ENCODE data around the gene UPF2.

DNA sequence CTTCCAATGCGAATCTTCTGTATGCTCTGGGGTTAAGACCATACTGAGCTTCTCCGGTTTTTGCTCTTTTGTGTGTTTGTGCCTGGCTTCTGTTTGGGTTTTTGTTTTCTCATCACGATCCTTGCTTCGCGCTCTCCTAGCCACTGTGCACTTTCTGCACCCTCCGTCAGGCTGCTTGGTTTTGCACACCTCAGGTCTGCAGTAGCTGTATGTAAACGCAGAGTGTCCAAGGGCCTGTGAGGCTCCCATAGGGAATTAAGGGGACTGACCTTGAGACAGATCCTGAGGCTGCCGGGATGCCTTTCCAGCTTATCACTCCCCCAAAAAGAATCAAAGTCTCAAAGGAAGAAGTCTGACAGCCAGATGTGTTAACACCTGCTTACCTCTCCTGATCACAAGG lies 124.2 kb downstream of the UPF2 start:
- TF ChIP-seq, protein P1, sequence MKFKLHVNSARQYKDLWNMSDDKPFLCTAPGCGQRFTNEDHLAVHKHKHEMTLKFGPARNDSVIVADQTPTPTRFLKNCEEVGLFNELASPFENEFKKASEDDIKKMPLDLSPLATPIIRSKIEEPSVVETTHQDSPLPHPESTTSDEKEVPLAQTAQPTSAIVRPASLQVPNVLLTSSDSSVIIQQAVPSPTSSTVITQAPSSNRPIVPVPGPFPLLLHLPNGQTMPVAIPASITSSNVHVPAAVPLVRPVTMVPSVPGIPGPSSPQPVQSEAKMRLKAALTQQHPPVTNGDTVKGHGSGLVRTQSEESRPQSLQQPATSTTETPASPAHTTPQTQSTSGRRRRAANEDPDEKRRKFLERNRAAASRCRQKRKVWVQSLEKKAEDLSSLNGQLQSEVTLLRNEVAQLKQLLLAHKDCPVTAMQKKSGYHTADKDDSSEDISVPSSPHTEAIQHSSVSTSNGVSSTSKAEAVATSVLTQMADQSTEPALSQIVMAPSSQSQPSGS (IDR thresholded peaks at IDR 0.05; ENCODE audit: low read length) = no peak; the same call in 1 of the 2 replicates
- TF ChIP-seq, protein P2, sequence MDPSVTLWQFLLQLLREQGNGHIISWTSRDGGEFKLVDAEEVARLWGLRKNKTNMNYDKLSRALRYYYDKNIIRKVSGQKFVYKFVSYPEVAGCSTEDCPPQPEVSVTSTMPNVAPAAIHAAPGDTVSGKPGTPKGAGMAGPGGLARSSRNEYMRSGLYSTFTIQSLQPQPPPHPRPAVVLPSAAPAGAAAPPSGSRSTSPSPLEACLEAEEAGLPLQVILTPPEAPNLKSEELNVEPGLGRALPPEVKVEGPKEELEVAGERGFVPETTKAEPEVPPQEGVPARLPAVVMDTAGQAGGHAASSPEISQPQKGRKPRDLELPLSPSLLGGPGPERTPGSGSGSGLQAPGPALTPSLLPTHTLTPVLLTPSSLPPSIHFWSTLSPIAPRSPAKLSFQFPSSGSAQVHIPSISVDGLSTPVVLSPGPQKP (IDR thresholded peaks at IDR 0.05; ENCODE audit: low read depth, low read length) = no peak
- TF ChIP-seq, protein P3, sequence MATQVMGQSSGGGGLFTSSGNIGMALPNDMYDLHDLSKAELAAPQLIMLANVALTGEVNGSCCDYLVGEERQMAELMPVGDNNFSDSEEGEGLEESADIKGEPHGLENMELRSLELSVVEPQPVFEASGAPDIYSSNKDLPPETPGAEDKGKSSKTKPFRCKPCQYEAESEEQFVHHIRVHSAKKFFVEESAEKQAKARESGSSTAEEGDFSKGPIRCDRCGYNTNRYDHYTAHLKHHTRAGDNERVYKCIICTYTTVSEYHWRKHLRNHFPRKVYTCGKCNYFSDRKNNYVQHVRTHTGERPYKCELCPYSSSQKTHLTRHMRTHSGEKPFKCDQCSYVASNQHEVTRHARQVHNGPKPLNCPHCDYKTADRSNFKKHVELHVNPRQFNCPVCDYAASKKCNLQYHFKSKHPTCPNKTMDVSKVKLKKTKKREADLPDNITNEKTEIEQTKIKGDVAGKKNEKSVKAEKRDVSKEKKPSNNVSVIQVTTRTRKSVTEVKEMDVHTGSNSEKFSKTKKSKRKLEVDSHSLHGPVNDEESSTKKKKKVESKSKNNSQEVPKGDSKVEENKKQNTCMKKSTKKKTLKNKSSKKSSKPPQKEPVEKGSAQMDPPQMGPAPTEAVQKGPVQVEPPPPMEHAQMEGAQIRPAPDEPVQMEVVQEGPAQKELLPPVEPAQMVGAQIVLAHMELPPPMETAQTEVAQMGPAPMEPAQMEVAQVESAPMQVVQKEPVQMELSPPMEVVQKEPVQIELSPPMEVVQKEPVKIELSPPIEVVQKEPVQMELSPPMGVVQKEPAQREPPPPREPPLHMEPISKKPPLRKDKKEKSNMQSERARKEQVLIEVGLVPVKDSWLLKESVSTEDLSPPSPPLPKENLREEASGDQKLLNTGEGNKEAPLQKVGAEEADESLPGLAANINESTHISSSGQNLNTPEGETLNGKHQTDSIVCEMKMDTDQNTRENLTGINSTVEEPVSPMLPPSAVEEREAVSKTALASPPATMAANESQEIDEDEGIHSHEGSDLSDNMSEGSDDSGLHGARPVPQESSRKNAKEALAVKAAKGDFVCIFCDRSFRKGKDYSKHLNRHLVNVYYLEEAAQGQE (IDR thresholded peaks at IDR 0.05; ENCODE audit: low read depth, low read length) = no peak
- TF ChIP-seq SREBF1 (IDR thresholded peaks at IDR 0.05; ENCODE audit: low read length) (no peak), HCFC1 (IDR thresholded peaks at IDR 0.05; ENCODE audit: low read length) (no peak), RAD21 (IDR thresholded peaks at IDR 0.05; ENCODE audit: insufficient read depth, low read depth, low read length) (no peak), NFYB (IDR thresholded peaks at IDR 0.05; ENCODE audit: insufficient read depth, low read depth, low read length) (no peak), EP300 (IDR thresholded peaks at IDR 0.05; ENCODE audit: borderline replicate concordance in 1 of 2, control insufficient read depth in 1 of 2, low read depth in 2 of 2, low read length in 2 of 2) (no peak), SMC3 (IDR thresholded peaks at IDR 0.05; ENCODE audit: borderline replicate concordance, low read length) (no peak)
- TF ChIP-seq, protein P4, sequence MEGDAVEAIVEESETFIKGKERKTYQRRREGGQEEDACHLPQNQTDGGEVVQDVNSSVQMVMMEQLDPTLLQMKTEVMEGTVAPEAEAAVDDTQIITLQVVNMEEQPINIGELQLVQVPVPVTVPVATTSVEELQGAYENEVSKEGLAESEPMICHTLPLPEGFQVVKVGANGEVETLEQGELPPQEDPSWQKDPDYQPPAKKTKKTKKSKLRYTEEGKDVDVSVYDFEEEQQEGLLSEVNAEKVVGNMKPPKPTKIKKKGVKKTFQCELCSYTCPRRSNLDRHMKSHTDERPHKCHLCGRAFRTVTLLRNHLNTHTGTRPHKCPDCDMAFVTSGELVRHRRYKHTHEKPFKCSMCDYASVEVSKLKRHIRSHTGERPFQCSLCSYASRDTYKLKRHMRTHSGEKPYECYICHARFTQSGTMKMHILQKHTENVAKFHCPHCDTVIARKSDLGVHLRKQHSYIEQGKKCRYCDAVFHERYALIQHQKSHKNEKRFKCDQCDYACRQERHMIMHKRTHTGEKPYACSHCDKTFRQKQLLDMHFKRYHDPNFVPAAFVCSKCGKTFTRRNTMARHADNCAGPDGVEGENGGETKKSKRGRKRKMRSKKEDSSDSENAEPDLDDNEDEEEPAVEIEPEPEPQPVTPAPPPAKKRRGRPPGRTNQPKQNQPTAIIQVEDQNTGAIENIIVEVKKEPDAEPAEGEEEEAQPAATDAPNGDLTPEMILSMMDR (IDR thresholded peaks at IDR 0.05 in 2 of 3, conservative IDR thresholded peaks at IDR 0.05 in 1 of 3; ENCODE audit: control insufficient read depth in 2 of 3, extremely low read depth in 1 of 3, insufficient read depth in 1 of 3, low read depth in 3 of 3, low read length in 3 of 3) = no peak

All from GM12878 (cell line).